GM12864 (cell line): Measurements from ENCODE around the gene MLN.

ENCODE experiments used
- DNase-seq: peaks from one replicate; pipeline ENCODE4 v3.0.0-alpha.2; 2011; ENCODE audit warnings: low read depth
- H3K4me3 ChIP-seq: 2 replicates; pipeline ENCODE4 v1.5.1; 2011; ENCODE audit warnings: mild to moderate bottlenecking, low read depth, low read length, control low read depth
- CTCF ChIP-seq: IDR thresholded peaks from 2 replicates; pipeline ENCODE4 v1.5.1; 2011; ENCODE audit warnings: low read depth, mild to moderate bottlenecking, moderate library complexity, low read length, control low read depth, inconsistent platforms; ENCODE audit errors: missing control alignments

Gene MLN

GRCh38 chr6:33803571-33804053 is at the start of gene MLN:
TSS of gene MLN (minus strand) at chr6:33804003. CDS start at chr6:33801163, 2,840 bp downstream.
- no peak for TF ChIP-seq CTCF
- H3K4me3 ChIP-seq, result no peak within 1 kb of the TSS
- no peak for DNase-seq

GRCh38 chr6:33853026-33853425 is 49.2 kb upstream of the MLN start:
- TF ChIP-seq CTCF, result no peak
- DNase-seq, result no peak
- H3K4me3 ChIP-seq, result no peak overlapping the region

GRCh38 chr6:33851959-33852358 is 48.2 kb upstream of the MLN start:
- no peak overlapping the region for H3K4me3 ChIP-seq
- no peak for DNase-seq
- TF ChIP-seq CTCF, result peak; percentile 61

GRCh38 chr6:33850869-33851541 is 47.2 kb upstream of the MLN start:
- DNase-seq, result no peak
- no peak overlapping the region for H3K4me3 ChIP-seq
- no peak for TF ChIP-seq CTCF

- DNase-seq, result no peak
- no peak overlapping the region for H3K4me3 ChIP-seq
- no peak for TF ChIP-seq CTCF
Measured at GRCh38 chr6:33850296-33850695, 46.5 kb upstream of the MLN start.

GRCh38 chr6:33849500-33850075 is 45.8 kb upstream of the MLN start:
- no peak for DNase-seq

More at GRCh38 chr6:33849500-33850075, 45.8 kb upstream of the MLN start:
- TF ChIP-seq CTCF, result no peak
- no peak overlapping the region for H3K4me3 ChIP-seq
